GM12878 (cell line): Measurements from ENCODE around the gene SYT12.

Experiments
- POLR2A ChIP-seq: IDR thresholded peaks from 2 replicates; pipeline ENCODE4 v1.6.1; 2011; ENCODE audit warnings: low read depth, mild to moderate bottlenecking, low read length
- ZNF274 ChIP-seq: IDR thresholded peaks from one replicate; pipeline ENCODE4 v1.8.0; 2011; ENCODE audit not compliant: insufficient read length, insufficient read depth

GRCh38 chr11:67034350-67034749, 11.4 kb downstream of the SYT12 start:
- TF ChIP-seq POLR2A, result no peak
- no peak for TF ChIP-seq ZNF274
